Hepatocyte (in vitro differentiated cells): ENCODE data around the gene EHD2. TPM values are rescaled to one million over a fixed set of nuclear protein-coding genes. Genes with fewer than 3 reads are reported as not detected.
"Not testable (repeated sequence)": the region's sequence is repeated elsewhere in the genome, so short reads cannot be mapped to it uniquely, and the experiment has no call there.

Source experiments
- DNase-seq: peaks from one replicate; pipeline ENCODE4 v3.0.0-alpha.2; 2016; ENCODE audit warnings: low spot score
- H2AFZ ChIP-seq: fragments of 200-600 bp; sonication (generic); 2 replicates; pipeline ENCODE4 v1.6.0; 2016; ENCODE audit warnings: antibody characterized with exemption, mild to moderate bottlenecking
- H3K27ac ChIP-seq: fragments of 200-600 bp; sonication (generic); 2 replicates; pipeline ENCODE4 v1.5.1; 2016; ENCODE audit warnings: mild to moderate bottlenecking
- H3K27me3 ChIP-seq: fragments of 200-600 bp; sonication (generic); 2 replicates; pipeline ENCODE4 v1.6.1; 2016
- H3K36me3 ChIP-seq: fragments of 200-600 bp; sonication (generic); replicated peaks from 2 replicates; pipeline ENCODE4 v1.5.1; 2016; ENCODE audit warnings: low read depth; ENCODE audit not compliant: insufficient read depth
- H3K4me1 ChIP-seq: fragments of 200-600 bp; sonication (generic); 2 replicates; pipeline ENCODE4 v1.5.1; 2016; ENCODE audit warnings: mild to moderate bottlenecking, moderate library complexity; ENCODE audit not compliant: insufficient read depth
- H3K4me2 ChIP-seq: fragments of 200-600 bp; sonication (generic); 2 replicates; pipeline ENCODE4 v1.6.0; 2016
- H3K4me3 ChIP-seq: fragments of 200-600 bp; sonication (generic); 2 replicates; pipeline ENCODE4 v1.5.1; 2016; ENCODE audit warnings: mild to moderate bottlenecking
- H3K79me2 ChIP-seq: fragments of 200-600 bp; sonication (generic); 2 replicates; pipeline ENCODE4 v1.6.0; 2017; ENCODE audit warnings: mild to moderate bottlenecking
- H3K9me2 ChIP-seq: fragments of 200-600 bp; sonication (generic); replicated peaks from 2 replicates; pipeline ENCODE4 v1.6.0; 2017; ENCODE audit warnings: mild to moderate bottlenecking; ENCODE audit not compliant: insufficient read depth
- H3K9me3 ChIP-seq: fragments of 200-600 bp; sonication (generic); 2 replicates; pipeline ENCODE4 v1.5.1; 2016; ENCODE audit warnings: low read depth, mild to moderate bottlenecking
- H4K20me1 ChIP-seq: fragments of 200-600 bp; sonication (generic); 2 replicates; pipeline ENCODE4 v1.6.0; 2016; ENCODE audit warnings: mild to moderate bottlenecking; ENCODE audit not compliant: insufficient read depth, poor library complexity, severe bottlenecking
- CTCF ChIP-seq: fragments of 200-600 bp; sonication (generic); IDR thresholded peaks from 2 replicates; pipeline ENCODE4 v1.5.1; 2016; ENCODE audit warnings: antibody characterized with exemption, mild to moderate bottlenecking; ENCODE audit not compliant: poor library complexity
- EZH2 ChIP-seq: fragments of 200-600 bp; sonication (generic); IDR thresholded peaks from 2 replicates; pipeline ENCODE4 v1.6.1; 2016; ENCODE audit warnings: antibody characterized with exemption, mild to moderate bottlenecking, borderline replicate concordance
- EZH2phosphoT487 ChIP-seq: fragments of 200-600 bp; sonication (generic); IDR thresholded peaks from one replicate; pipeline ENCODE4 v1.6.1; 2018; ENCODE audit warnings: antibody characterized with exemption, mild to moderate bottlenecking, low read depth, moderate library complexity; ENCODE audit not compliant: unreplicated experiment, severe bottlenecking
- WGBS: methylation state at CpG from one replicate; pipeline ENCODE4 v1.1.6; 2016; ENCODE audit warnings: low lambda C conversion rate; ENCODE audit errors: missing lambda C conversion rate; 5-methylcytosine and 5-hydroxymethylcytosine counted together
- polyA plus RNA-seq: library from polyadenylated mRNA; unstranded; fragments of >200 nt; fragmentation: Nextera tagmentation; extraction: Ambion mirVana; gene quantifications from 2 replicates; pipeline ENCODE4 v1.2.1, GENCODE V29; 2016
- total RNA-seq: library from RNA; depleted of rRNA; stranded (reverse); fragments of >200 nt; gene quantifications from 2 replicates; pipeline ENCODE4 v1.2.3, GENCODE V29; 2014

The EHD2 gene
- total and polyA plus RNA-seq, 2 experiments from 2014 or later: 20.8 to 120 TPM

- H3K9me3 ChIP-seq: no peaks in the 10 kb centered on the region
- no peak overlapping the region for H3K4me3 ChIP-seq
- no peak for TF ChIP-seq EZH2
- no peak for TF ChIP-seq CTCF
- H3K4me1 ChIP-seq: peaks cover 17% of the 10 kb centered on the region
- H3K36me3 ChIP-seq: no peaks in the 10 kb centered on the region
- H3K27me3 ChIP-seq: no peaks in the 10 kb centered on the region
- H3K9me2 ChIP-seq: no peaks in the 10 kb centered on the region
- DNase-seq: no peak
- 92% methylated on average over 14 of the region's 15 CpGs for WGBS
- H4K20me1 ChIP-seq: no peaks in the 10 kb centered on the region
- peak overlapping the region; percentile 98 for H3K27ac ChIP-seq
- peaks cover 10% of the 10 kb centered on the region for H3K79me2 ChIP-seq
- no peak overlapping the region for H2AFZ ChIP-seq
- no peak overlapping the region for H3K4me2 ChIP-seq
These were observed 28.4 kb downstream of the EHD2 start for GRCh38 chr19:47741544-47742140.

- DNase-seq: no peak
- no peaks in the 10 kb centered on the region for H3K36me3 ChIP-seq
- no peaks in the 10 kb centered on the region for H3K9me3 ChIP-seq
- H3K4me2 ChIP-seq: peak overlapping the region; percentile 84
- H3K27ac ChIP-seq: peak overlapping the region; percentile 98
- peaks cover 19% of the 10 kb centered on the region for H3K79me2 ChIP-seq
- H3K4me3 ChIP-seq: no peak overlapping the region
- peaks cover 20% of the 10 kb centered on the region for H3K4me1 ChIP-seq
- H3K27me3 ChIP-seq: no peaks in the 10 kb centered on the region
- WGBS: 45% methylated on average over 13 of the region's 13 CpGs
- H4K20me1 ChIP-seq: no peaks in the 10 kb centered on the region
- peak overlapping the region; percentile 6 for H2AFZ ChIP-seq
- TF ChIP-seq CTCF: no peak
- TF ChIP-seq EZH2phosphoT487: no peak
- no peak for TF ChIP-seq EZH2
- no peaks in the 10 kb centered on the region for H3K9me2 ChIP-seq
These were observed 29.4 kb downstream of the EHD2 start for GRCh38 chr19:47742634-47743033.

GRCh38 chr19:47745010-47745901 is 32.0 kb downstream of the EHD2 start, which contains the start of gene NOP53:
Gene NOP53, plus strand, starts transcription at chr19:47745546. Its CDS starts 14 bp downstream, at chr19:47745560.
- H3K27ac ChIP-seq: peak within 1 kb of the TSS; percentile 98
- peak within 1 kb of the TSS; percentile 93 for H3K4me2 ChIP-seq
- 4% methylated on average over 44 of the region's 53 CpGs for WGBS
- H2AFZ ChIP-seq: peak within 1 kb of the TSS; percentile 95
- H3K4me3 ChIP-seq: peak within 1 kb of the TSS; percentile 98
- peaks cover 13% of the 10 kb centered on the region for H4K20me1 ChIP-seq
- H3K9me3 ChIP-seq: no peaks in the 10 kb centered on the region
- peak; percentile 98 for DNase-seq
- peaks cover 20% of the 10 kb centered on the region for H3K4me1 ChIP-seq
- TF ChIP-seq CTCF (peak; percentile 1), EZH2 (no peak)
- no peaks in the 10 kb centered on the region for H3K27me3 ChIP-seq
- peaks cover 35% of the 10 kb centered on the region for H3K79me2 ChIP-seq
- no peaks in the 10 kb centered on the region for H3K36me3 ChIP-seq
- no peaks in the 10 kb centered on the region for H3K9me2 ChIP-seq

GRCh38 chr19:47746129-47746528 is 32.9 kb downstream of the EHD2 start:
- H3K27me3 ChIP-seq, H3K36me3 ChIP-seq, H3K9me3 ChIP-seq, H2AFZ ChIP-seq, H3K9me2 ChIP-seq, DNase-seq: not testable (repeated sequence)
- 74% methylated on average over 16 of the region's 17 CpGs for WGBS
- H3K4me1 ChIP-seq: peaks cover 20% of the 10 kb centered on the region
- H4K20me1 ChIP-seq: peaks cover 13% of the 10 kb centered on the region
- peak overlapping the region; percentile 14 for H3K27ac ChIP-seq
- H3K4me2 ChIP-seq: peak overlapping the region; percentile 93
- H3K79me2 ChIP-seq: peaks cover 35% of the 10 kb centered on the region
- H3K4me3 ChIP-seq: peak overlapping the region; percentile 98
